Muscle layer of duodenum (tissue), 2 donors: ENCODE data around the gene TTC21A.
"Not testable (repeated sequence)": the region's sequence is repeated elsewhere in the genome, so short reads cannot be mapped to it uniquely, and the experiment has no call there.

Experiments
- H3K27ac ChIP-seq: one replicate; pipeline ENCODE4 v1.7.0; 2013; ENCODE audit warnings: mild to moderate bottlenecking, low read length
- H3K27me3 ChIP-seq: one replicate; pipeline ENCODE4 v1.7.0; 2013; ENCODE audit warnings: low read depth, mild to moderate bottlenecking, control low read depth, low read length
- H3K36me3 ChIP-seq, 2 donors: one replicate each; pipeline ENCODE4 v1.7.0; 2013; ENCODE audit warnings: low read length in 2 of 2, control low read depth in 1 of 2, mild to moderate bottlenecking in 1 of 2; ENCODE audit not compliant: insufficient read depth in 2 of 2, control insufficient read depth in 1 of 2
- H3K4me1 ChIP-seq, 2 donors: one replicate each; pipeline ENCODE4 v1.7.0; 2013; ENCODE audit warnings: low read length in 2 of 2, mild to moderate bottlenecking in 2 of 2, control low read depth in 1 of 2, moderate library complexity in 1 of 2; ENCODE audit not compliant: insufficient read depth in 2 of 2, control insufficient read depth in 1 of 2
- H3K4me3 ChIP-seq, 2 donors: one replicate each; pipeline ENCODE4 v1.7.0; 2013; ENCODE audit warnings: low read length in 2 of 2, low read depth in 1 of 2, mild to moderate bottlenecking in 1 of 2
- H3K9me3 ChIP-seq, 2 donors: one replicate each; pipeline ENCODE4 v1.7.0; 2013; ENCODE audit warnings: low read length in 2 of 2, control low read depth in 1 of 2, mild to moderate bottlenecking in 1 of 2; ENCODE audit not compliant: control insufficient read depth in 1 of 2
- donor health status: healthy.

Gene TTC21A

GRCh38 chr3:39165518-39165917 lies 58.0 kb downstream of the TTC21A start:
- Histone ChIP-seq H3K4me1 (peaks cover 0 to 4% of the 10 kb centered on the region in 2 donors), H3K36me3 (peaks cover 0 to 3% of the 10 kb centered on the region in 2 donors), H3K27ac (no peak overlapping the region), H3K4me3 (no peak overlapping the region), H3K9me3 (no peaks in the 10 kb centered on the region), H3K27me3 (no peaks in the 10 kb centered on the region)

GRCh38 chr3:39166134-39166710 lies 58.7 kb downstream of the TTC21A start:
- Histone ChIP-seq H3K27ac (no peak overlapping the region), H3K4me1 (peaks cover 0 to 4% of the 10 kb centered on the region in 2 donors), H3K27me3 (no peaks in the 10 kb centered on the region)

GRCh38 chr3:39166932-39167532 lies 59.6 kb downstream of the TTC21A start:
- Histone ChIP-seq H3K27ac (no peak overlapping the region), H3K27me3 (no peaks in the 10 kb centered on the region), H3K4me3 (no peak overlapping the region), H3K36me3 (peaks cover 0 to 3% of the 10 kb centered on the region in 2 donors), H3K4me1 (peaks cover 0 to 4% of the 10 kb centered on the region in 2 donors), H3K9me3 (no peaks in the 10 kb centered on the region)

More at GRCh38 chr3:39166134-39166710, 58.7 kb downstream of the TTC21A start:
- Histone ChIP-seq H3K36me3 (peaks cover 0 to 3% of the 10 kb centered on the region in 2 donors), H3K9me3 (no peaks in the 10 kb centered on the region), H3K4me3 (no peak overlapping the region)

- Histone ChIP-seq H3K4me3 (no peak overlapping the region), H3K36me3 (peaks cover 0 to 3% of the 10 kb centered on the region in 2 donors), H3K27ac (no peak overlapping the region), H3K27me3 (no peaks in the 10 kb centered on the region), H3K4me1 (peaks cover 0 to 4% of the 10 kb centered on the region in 2 donors), H3K9me3 (no peaks in the 10 kb centered on the region)
Measured at GRCh38 chr3:39168156-39168780, 60.8 kb downstream of the TTC21A start.

- Histone ChIP-seq H3K27me3 (no peaks in the 10 kb centered on the region), H3K36me3 (peaks cover 0 to 3% of the 10 kb centered on the region in 2 donors), H3K9me3 (no peaks in the 10 kb centered on the region), H3K4me1 (peaks cover 0 to 4% of the 10 kb centered on the region in 2 donors), H3K27ac (no peak overlapping the region), H3K4me3 (no peak overlapping the region)
Measured at GRCh38 chr3:39169712-39170111, 62.2 kb downstream of the TTC21A start.

- no peaks in the 10 kb centered on the region for H3K9me3 ChIP-seq
- H3K27ac ChIP-seq = no peak overlapping the region
- H3K36me3 ChIP-seq = peaks cover 0 to 3% of the 10 kb centered on the region in 2 donors
- peaks cover 0 to 4% of the 10 kb centered on the region in 2 donors for H3K4me1 ChIP-seq
- H3K27me3 ChIP-seq = no peaks in the 10 kb centered on the region
- H3K4me3 ChIP-seq = no peak overlapping the region
Measured at GRCh38 chr3:39170461-39170860, 63.0 kb downstream of the TTC21A start.

GRCh38 chr3:39170877-39171276 lies 63.4 kb downstream of the TTC21A start:
- H3K4me3 ChIP-seq, H3K27ac ChIP-seq, H3K4me1 ChIP-seq, H3K9me3 ChIP-seq, H3K27me3 ChIP-seq, H3K36me3 ChIP-seq: not testable (repeated sequence)

- H3K4me1 ChIP-seq = no peaks in the 10 kb centered on the region
- H3K27ac ChIP-seq = no peak overlapping the region
- no peaks in the 10 kb centered on the region for H3K36me3 ChIP-seq
- H3K27me3 ChIP-seq = no peaks in the 10 kb centered on the region
- no peaks in the 10 kb centered on the region for H3K9me3 ChIP-seq
- H3K4me3 ChIP-seq = no peak overlapping the region
Measured at GRCh38 chr3:39171860-39172259, 64.4 kb downstream of the TTC21A start.

- Histone ChIP-seq H3K9me3 (no peaks in the 10 kb centered on the region), H3K27me3 (no peaks in the 10 kb centered on the region), H3K36me3 (no peaks in the 10 kb centered on the region), H3K4me3 (no peak overlapping the region), H3K4me1 (peaks cover 0 to 7% of the 10 kb centered on the region in 2 donors), H3K27ac (no peak overlapping the region)
Measured at GRCh38 chr3:39173318-39174125, 66.0 kb downstream of the TTC21A start.

- peaks cover 0 to 16% of the 10 kb centered on the region in 2 donors for H3K4me1 ChIP-seq
- peak overlapping the region; percentile 91 for H3K27ac ChIP-seq
- no peak overlapping the region for H3K4me3 ChIP-seq
- no peaks in the 10 kb centered on the region for H3K9me3 ChIP-seq
- H3K27me3 ChIP-seq = no peaks in the 10 kb centered on the region
- H3K36me3 ChIP-seq = no peaks in the 10 kb centered on the region
Measured at GRCh38 chr3:39176025-39176714, 68.7 kb downstream of the TTC21A start.
